ENCODE results near the gene XCL1.
"Not testable (repeated sequence)": the region's sequence is repeated elsewhere in the genome, so short reads cannot be mapped to it uniquely, and the experiment has no call there.

DNA sequence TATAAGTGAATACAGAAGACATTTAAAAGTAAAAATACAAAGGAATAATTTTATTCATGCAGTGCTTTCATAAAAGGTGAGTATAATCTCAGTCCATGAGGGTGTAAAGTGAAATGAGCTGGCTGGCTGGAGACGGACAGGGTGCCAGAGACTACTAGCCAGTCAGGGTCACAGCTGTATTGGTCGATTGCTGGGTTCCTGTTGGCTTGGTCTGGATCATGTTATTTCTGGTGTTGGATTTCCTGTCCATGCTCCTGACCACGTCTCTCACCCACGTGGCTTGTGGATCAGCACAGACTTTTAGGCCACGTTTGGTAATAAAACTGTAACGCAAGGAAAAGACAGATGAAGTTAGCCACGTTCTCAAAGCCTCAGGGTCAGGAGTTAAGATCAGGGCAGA lies 35.6 kb upstream of the XCL1 start:
- TF ChIP-seq, protein P1, sequence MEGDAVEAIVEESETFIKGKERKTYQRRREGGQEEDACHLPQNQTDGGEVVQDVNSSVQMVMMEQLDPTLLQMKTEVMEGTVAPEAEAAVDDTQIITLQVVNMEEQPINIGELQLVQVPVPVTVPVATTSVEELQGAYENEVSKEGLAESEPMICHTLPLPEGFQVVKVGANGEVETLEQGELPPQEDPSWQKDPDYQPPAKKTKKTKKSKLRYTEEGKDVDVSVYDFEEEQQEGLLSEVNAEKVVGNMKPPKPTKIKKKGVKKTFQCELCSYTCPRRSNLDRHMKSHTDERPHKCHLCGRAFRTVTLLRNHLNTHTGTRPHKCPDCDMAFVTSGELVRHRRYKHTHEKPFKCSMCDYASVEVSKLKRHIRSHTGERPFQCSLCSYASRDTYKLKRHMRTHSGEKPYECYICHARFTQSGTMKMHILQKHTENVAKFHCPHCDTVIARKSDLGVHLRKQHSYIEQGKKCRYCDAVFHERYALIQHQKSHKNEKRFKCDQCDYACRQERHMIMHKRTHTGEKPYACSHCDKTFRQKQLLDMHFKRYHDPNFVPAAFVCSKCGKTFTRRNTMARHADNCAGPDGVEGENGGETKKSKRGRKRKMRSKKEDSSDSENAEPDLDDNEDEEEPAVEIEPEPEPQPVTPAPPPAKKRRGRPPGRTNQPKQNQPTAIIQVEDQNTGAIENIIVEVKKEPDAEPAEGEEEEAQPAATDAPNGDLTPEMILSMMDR (IDR thresholded peaks at IDR 0.05): not testable (repeated sequence)
- not testable (repeated sequence) for TF ChIP-seq POLR2A (IDR thresholded peaks at IDR 0.05)

All from lower leg skin (tissue), 3 donors.